ENCODE results near the gene SLC27A6. TPM values are rescaled to one million over a fixed set of nuclear protein-coding genes. Genes with fewer than 3 reads are reported as not detected.

SLC27A6 gene
- total RNA-seq, 2 donors from 2014 or later: 0.21 TPM; not detected in 1

DNA sequence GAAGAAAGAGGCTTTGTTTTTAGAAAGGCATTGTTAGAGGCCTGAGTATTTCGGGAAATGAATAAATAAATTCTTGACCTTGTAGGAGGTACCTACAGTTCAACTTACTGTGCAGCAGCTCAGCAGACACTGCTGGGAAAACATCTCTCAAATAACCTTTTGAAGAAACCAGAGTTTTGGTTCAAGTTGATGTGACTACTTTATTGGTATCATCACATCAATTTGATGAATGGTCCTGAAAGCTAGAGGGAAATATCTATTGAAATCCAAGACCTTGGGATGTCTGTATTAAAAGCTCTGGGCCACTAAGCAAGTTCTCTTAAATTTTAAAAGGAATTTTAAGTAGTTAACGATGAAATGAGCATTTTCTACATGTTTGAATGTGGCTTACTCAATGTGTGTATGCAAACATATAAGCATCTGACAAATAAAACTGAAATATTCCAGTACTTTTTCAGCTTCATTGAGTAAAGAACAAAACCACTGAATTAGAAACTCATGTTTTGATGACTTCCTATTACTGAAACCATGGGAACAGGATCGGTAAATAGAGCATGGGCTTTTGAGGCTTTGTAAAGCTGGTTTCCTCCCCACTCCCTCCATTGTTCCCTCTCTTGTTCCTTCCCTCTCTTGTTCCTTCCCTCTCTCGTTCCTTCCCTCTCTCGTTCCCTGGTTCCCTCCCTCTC, 36.7 kb downstream of the SLC27A6 start:
- H3K4me3 ChIP-seq: no peak overlapping the region
- ATAC-seq (ENCODE audit: insufficient number of reproducible peaks, low FRiP score, low read depth): no peak
- H3K36me3 ChIP-seq: no peaks in the 10 kb centered on the region
- no peak overlapping the region for H3K27ac ChIP-seq
- no peaks in the 10 kb centered on the region for H3K27me3 ChIP-seq (replicated peaks; ENCODE audit: insufficient read depth)
- H3K4me1 ChIP-seq (ENCODE audit: control insufficient read depth in 1 of 2, low read depth in 2 of 2): no peaks in the 10 kb centered on the region
- TF ChIP-seq, protein P1, sequence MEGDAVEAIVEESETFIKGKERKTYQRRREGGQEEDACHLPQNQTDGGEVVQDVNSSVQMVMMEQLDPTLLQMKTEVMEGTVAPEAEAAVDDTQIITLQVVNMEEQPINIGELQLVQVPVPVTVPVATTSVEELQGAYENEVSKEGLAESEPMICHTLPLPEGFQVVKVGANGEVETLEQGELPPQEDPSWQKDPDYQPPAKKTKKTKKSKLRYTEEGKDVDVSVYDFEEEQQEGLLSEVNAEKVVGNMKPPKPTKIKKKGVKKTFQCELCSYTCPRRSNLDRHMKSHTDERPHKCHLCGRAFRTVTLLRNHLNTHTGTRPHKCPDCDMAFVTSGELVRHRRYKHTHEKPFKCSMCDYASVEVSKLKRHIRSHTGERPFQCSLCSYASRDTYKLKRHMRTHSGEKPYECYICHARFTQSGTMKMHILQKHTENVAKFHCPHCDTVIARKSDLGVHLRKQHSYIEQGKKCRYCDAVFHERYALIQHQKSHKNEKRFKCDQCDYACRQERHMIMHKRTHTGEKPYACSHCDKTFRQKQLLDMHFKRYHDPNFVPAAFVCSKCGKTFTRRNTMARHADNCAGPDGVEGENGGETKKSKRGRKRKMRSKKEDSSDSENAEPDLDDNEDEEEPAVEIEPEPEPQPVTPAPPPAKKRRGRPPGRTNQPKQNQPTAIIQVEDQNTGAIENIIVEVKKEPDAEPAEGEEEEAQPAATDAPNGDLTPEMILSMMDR (IDR thresholded peaks at IDR 0.05): no peak
- DNase-seq (ENCODE audit: low spot score): no peak
- no peaks in the 10 kb centered on the region for H3K9me3 ChIP-seq

DNA sequence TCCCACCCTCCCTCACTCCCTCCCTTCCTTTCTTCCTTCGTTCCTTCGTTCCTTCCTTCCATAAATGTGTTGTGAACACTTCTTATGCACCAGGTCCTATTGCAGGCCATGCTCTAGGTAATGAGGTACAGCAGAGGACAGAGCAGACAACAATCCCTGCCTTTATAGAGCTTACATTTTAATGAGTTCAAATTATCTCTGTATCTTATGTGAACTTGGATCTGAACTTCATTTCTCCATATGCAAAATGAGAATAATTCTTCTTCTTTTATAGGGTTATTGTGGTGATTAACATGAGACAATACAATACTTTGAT, 37.2 kb downstream of the SLC27A6 start:
- no peak overlapping the region for H3K27ac ChIP-seq
- H3K4me1 ChIP-seq (ENCODE audit: control insufficient read depth in 1 of 2, low read depth in 2 of 2): no peaks in the 10 kb centered on the region
- no peaks in the 10 kb centered on the region for H3K27me3 ChIP-seq (replicated peaks; ENCODE audit: insufficient read depth)
- H3K36me3 ChIP-seq: no peaks in the 10 kb centered on the region
- no peak for ATAC-seq (ENCODE audit: insufficient number of reproducible peaks, low FRiP score, low read depth)
- no peaks in the 10 kb centered on the region for H3K9me3 ChIP-seq
- TF ChIP-seq, protein P1 (IDR thresholded peaks at IDR 0.05): no peak
- no peak for DNase-seq (ENCODE audit: low spot score)
- no peak overlapping the region for H3K4me3 ChIP-seq

- H3K36me3 ChIP-seq: no peaks in the 10 kb centered on the region
- no peak overlapping the region for H3K4me3 ChIP-seq
- no peaks in the 10 kb centered on the region for H3K27me3 ChIP-seq (replicated peaks; ENCODE audit: insufficient read depth)
- TF ChIP-seq, protein P1 (IDR thresholded peaks at IDR 0.05): no peak
- no peak for ATAC-seq (ENCODE audit: insufficient number of reproducible peaks, low FRiP score, low read depth)
- H3K9me3 ChIP-seq: no peaks in the 10 kb centered on the region
- no peaks in the 10 kb centered on the region for H3K4me1 ChIP-seq (ENCODE audit: control insufficient read depth in 1 of 2, low read depth in 2 of 2)
- no peak for DNase-seq (ENCODE audit: low spot score)
- no peak overlapping the region for H3K27ac ChIP-seq
Observed at GRCh38 chr5:129003232-129003631, 37.9 kb downstream of the SLC27A6 start.

DNA sequence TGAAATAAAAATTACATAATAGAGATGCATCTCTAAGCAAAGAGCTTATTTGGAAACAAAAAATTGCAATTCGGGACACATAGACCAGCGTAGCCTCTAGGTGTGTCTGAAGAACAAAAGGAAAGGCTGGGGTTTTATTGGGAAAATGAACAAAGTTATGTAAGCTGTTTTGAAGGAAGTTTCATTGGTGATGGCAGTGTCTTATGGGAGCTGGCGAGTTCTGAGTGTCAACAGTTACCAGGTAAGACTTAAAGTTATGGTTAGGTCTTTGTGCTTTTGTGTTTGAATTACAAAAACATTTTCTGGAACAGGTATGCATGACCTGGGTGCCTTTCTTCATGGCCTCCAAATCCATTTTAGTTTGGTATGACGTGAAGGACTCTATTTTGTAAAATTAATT, 48.9 kb downstream of the SLC27A6 start:
- TF ChIP-seq, protein P1 (IDR thresholded peaks at IDR 0.05): no peak
- Histone ChIP-seq H3K27ac (no peak overlapping the region), H3K27me3 (replicated peaks; ENCODE audit: insufficient read depth) (no peaks in the 10 kb centered on the region), H3K4me1 (ENCODE audit: control insufficient read depth in 1 of 2, low read depth in 2 of 2) (no peaks in the 10 kb centered on the region), H3K9me3 (no peaks in the 10 kb centered on the region), H3K4me3 (no peak overlapping the region), H3K36me3 (no peaks in the 10 kb centered on the region)
- no peak for DNase-seq (ENCODE audit: low spot score)
- no peak for ATAC-seq (ENCODE audit: insufficient number of reproducible peaks, low FRiP score, low read depth)

DNA sequence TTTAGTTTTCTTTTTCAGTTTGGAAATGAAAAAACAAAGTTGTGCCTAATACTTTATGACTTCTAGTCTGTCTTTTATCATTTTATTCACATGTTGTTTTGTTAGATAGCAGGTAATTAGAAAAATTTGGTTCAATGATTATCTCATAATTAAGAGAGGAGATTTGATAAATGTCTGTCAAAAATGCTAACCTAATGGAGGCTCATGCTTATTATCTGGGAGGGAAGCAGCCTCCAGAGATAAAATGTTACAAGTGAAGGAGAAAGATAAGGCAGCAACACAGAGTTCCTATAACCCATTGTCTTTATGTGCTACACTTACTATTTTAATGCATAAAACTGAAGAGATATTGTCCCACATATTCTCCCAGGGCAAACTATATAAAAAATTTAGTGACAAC, 53.5 kb downstream of the SLC27A6 start:
- Histone ChIP-seq H3K27me3 (replicated peaks; ENCODE audit: insufficient read depth) (no peaks in the 10 kb centered on the region), H3K4me3 (no peak overlapping the region), H3K9me3 (no peaks in the 10 kb centered on the region), H3K36me3 (no peaks in the 10 kb centered on the region), H3K27ac (no peak overlapping the region), H3K4me1 (ENCODE audit: control insufficient read depth in 1 of 2, low read depth in 2 of 2) (no peaks in the 10 kb centered on the region)
- no peak for ATAC-seq (ENCODE audit: insufficient number of reproducible peaks, low FRiP score, low read depth)
- TF ChIP-seq, protein P1 (IDR thresholded peaks at IDR 0.05): no peak
- no peak for DNase-seq (ENCODE audit: low spot score)

Measured in thoracic aorta (tissue), 2 donors.